Measurements from ENCODE around the gene NEURL2. TPM values are rescaled to one million over a fixed set of nuclear protein-coding genes. Genes with fewer than 3 reads are reported as not detected.

The NEURL2 gene
- total RNA-seq, 4 donors from 2014 or later = 14.7 to 30.4 (median 18.1) TPM

- WGBS, 2 donors (ENCODE audit: low coverage in 1 of 2) = 93% methylated on average over 10 of the region's 13 CpGs; no CpG with 5 or more reads in 1 of the 2 donors
- intact Hi-C loops (cut with DNase I; ENCODE audit: low total_unique reads) = no loop called here
- Histone ChIP-seq H3K27me3 (no peaks in the 10 kb centered on the region), H3K27ac (no peak overlapping the region), H3K36me3 (peaks cover 0 to 60% (median 27%) of the 10 kb centered on the region in 4 donors), H3K4me1 (peaks cover 0 to 11% (median 3%) of the 10 kb centered on the region in 4 donors), H3K9me3 (no peaks in the 10 kb centered on the region), H3K4me3 (no peak overlapping the region)
- no peak for DNase-seq
- in situ Hi-C loops (cut with MboI; ENCODE audit: low pct_ligation_motif_present in 1 of 4, low pct_unique_long_range_greater_than_20kb in 1 of 4, low sequenced_read_pairs in 3 of 4) = no loop called here
- no peak for TF ChIP-seq CTCF (IDR thresholded peaks at IDR 0.05)
- no peak for TF ChIP-seq POLR2A (IDR thresholded peaks at IDR 0.05)
These were observed 47.9 kb upstream of the NEURL2 start for GRCh38 chr20:45938727-45939438.

- in situ Hi-C loops (cut with MboI; ENCODE audit: low pct_ligation_motif_present in 1 of 4, low pct_unique_long_range_greater_than_20kb in 1 of 4, low sequenced_read_pairs in 3 of 4) (no loop called here), intact Hi-C loops (cut with DNase I; ENCODE audit: low total_unique reads) (no loop called here)
- peaks cover 7 to 21% (median 10%) of the 10 kb centered on the region in 4 donors for H3K4me1 ChIP-seq
- DNase-seq = no peak
- TF ChIP-seq POLR2AphosphoS5 (IDR thresholded peaks at IDR 0.05) (no peak), EP300 (IDR thresholded peaks at IDR 0.05; ENCODE audit: low read depth) (no peak), POLR2A (IDR thresholded peaks at IDR 0.05) (no peak), CTCF (IDR thresholded peaks at IDR 0.05) (no peak)
- H3K27me3 ChIP-seq = no peaks in the 10 kb centered on the region
- 65% methylated on average over 2 of the region's 2 CpGs; no CpG with 5 or more reads in 1 of the 2 donors for WGBS, 2 donors (ENCODE audit: low coverage in 1 of 2)
- H3K36me3 ChIP-seq = peaks cover 0 to 49% (median 21%) of the 10 kb centered on the region in 4 donors
- H3K27ac ChIP-seq = no peak overlapping the region
- H3K4me3 ChIP-seq = no peak overlapping the region
- H3K9me3 ChIP-seq = no peaks in the 10 kb centered on the region
These were observed 46.8 kb upstream of the NEURL2 start for GRCh38 chr20:45937765-45938164.

GRCh38 chr20:45935416-45936046 lies 44.5 kb upstream of the NEURL2 start:
- TF ChIP-seq POLR2AphosphoS5 (IDR thresholded peaks at IDR 0.05) (peak in 2 of 3 donors; percentile 3 to 65), CTCF (IDR thresholded peaks at IDR 0.05) (no peak)
- intact Hi-C loops (cut with DNase I; ENCODE audit: low total_unique reads) = no loop called here
- DNase-seq = no peak
- 9 to 13% methylated on average over 8 to 21 of the region's 21 CpGs for WGBS, 2 donors (ENCODE audit: low coverage in 1 of 2)
- Histone ChIP-seq H3K27ac (peak overlapping the region; percentile 97 to 100 (median 99)), H3K36me3 (peaks cover 0 to 31% (median 15%) of the 10 kb centered on the region in 4 donors), H3K4me1 (peaks cover 7 to 22% (median 10%) of the 10 kb centered on the region in 4 donors), H3K9me3 (no peaks in the 10 kb centered on the region), H3K4me3 (peak overlapping the region; percentile 34 to 99 (median 68)), H3K27me3 (no peaks in the 10 kb centered on the region)
- in situ Hi-C loops (cut with MboI; ENCODE audit: low pct_ligation_motif_present in 1 of 4, low pct_unique_long_range_greater_than_20kb in 1 of 4, low sequenced_read_pairs in 3 of 4) = no loop called here

- peak; percentile 95 for TF ChIP-seq POLR2A (IDR thresholded peaks at IDR 0.05)
- TF ChIP-seq POLR2AphosphoS5 (IDR thresholded peaks at IDR 0.05) = peak; percentile 97 to 100 (median 100)
- no peak for TF ChIP-seq EP300 (IDR thresholded peaks at IDR 0.05; ENCODE audit: low read depth)
- peak in 1 of 5 experiments; percentile 11 for TF ChIP-seq CTCF (IDR thresholded peaks at IDR 0.05)
- in situ Hi-C loops (cut with MboI; ENCODE audit: low pct_ligation_motif_present in 1 of 4, low pct_unique_long_range_greater_than_20kb in 1 of 4, low sequenced_read_pairs in 3 of 4) (no loop called here), intact Hi-C loops (cut with DNase I; ENCODE audit: low total_unique reads) (no loop called here)
- no peaks in the 10 kb centered on the region for H3K27me3 ChIP-seq
- peaks cover 0 to 23% (median 11%) of the 10 kb centered on the region in 4 donors for H3K36me3 ChIP-seq
- DNase-seq = peak; percentile 98
- peak within 1 kb of the TSS; percentile 66 to 99 (median 84) for H3K4me3 ChIP-seq
- no peaks in the 10 kb centered on the region for H3K9me3 ChIP-seq
- peaks cover 7 to 22% (median 10%) of the 10 kb centered on the region in 4 donors for H3K4me1 ChIP-seq
- H3K27ac ChIP-seq = peak within 1 kb of the TSS; percentile 97 to 100 (median 99)
- 0 to 1% methylated on average over 2 to 48 of the region's 102 CpGs for WGBS, 2 donors (ENCODE audit: low coverage in 1 of 2)
These were observed 43.8 kb upstream of the NEURL2 start, which contains the start of gene PCIF1 for GRCh38 chr20:45934586-45935415. PCIF1 (plus strand) TSS chr20:45934683; CDS start chr20:45939000, 4,317 bp downstream.
